HCT116 (cell line): ENCODE results near the gene CCDC182.

ENCODE experiments used
- EZH2 ChIP-seq: fragments of 200-600 bp; sonication (generic); IDR thresholded peaks from 2 replicates; pipeline ENCODE4 v1.6.1; 2017; ENCODE audit warnings: antibody characterized with exemption, mixed run types
- JUND ChIP-seq: IDR thresholded peaks from 2 replicates; pipeline ENCODE4 v1.6.1; 2012
- POLR2A ChIP-seq: IDR thresholded peaks from 2 replicates; pipeline ENCODE4 v1.7.0; 2011; ENCODE audit warnings: borderline replicate concordance; ENCODE audit not compliant: insufficient read depth, insufficient read length; ENCODE audit errors: extremely low read depth
- POLR2AphosphoS5 ChIP-seq: IDR thresholded peaks from 2 replicates; pipeline ENCODE4 v1.6.1; 2011; ENCODE audit warnings: mild to moderate bottlenecking, low read depth, low read length, moderate library complexity
- RAD21 ChIP-seq: IDR thresholded peaks from 2 replicates; pipeline ENCODE4 v1.6.1; 2012; ENCODE audit warnings: low read depth, mild to moderate bottlenecking
- SIN3A ChIP-seq: IDR thresholded peaks from 2 replicates; pipeline ENCODE4 v1.6.1; 2012; ENCODE audit warnings: low read depth
- SP1 ChIP-seq: IDR thresholded peaks from 2 replicates; pipeline ENCODE4 v1.6.1; 2012; ENCODE audit warnings: low read depth
- TF ChIP-seq, protein P1 (sequence below), 3 experiments: fragments of 200-600 bp in 1 of 3; sonication (generic) in 1 of 3; IDR thresholded peaks in 2 of 3; conservative IDR thresholded peaks in 1 of 3; 2 replicates each; pipeline ENCODE4 v1.5.1; 2012 to 2017; ENCODE audit warnings: low read depth in 2 of 3, low read length in 2 of 3, antibody characterized with exemption in 1 of 3, borderline replicate concordance in 1 of 3, control low read depth in 1 of 3, mild to moderate bottlenecking in 1 of 3, mixed read lengths in 1 of 3, mixed run types in 1 of 3, moderate library complexity in 1 of 3; ENCODE audit not compliant: insufficient read depth in 1 of 3
- TF ChIP-seq, protein P2 (sequence below): IDR thresholded peaks from 2 replicates; pipeline ENCODE4 v1.6.1; 2012; ENCODE audit warnings: low read depth

DNA sequence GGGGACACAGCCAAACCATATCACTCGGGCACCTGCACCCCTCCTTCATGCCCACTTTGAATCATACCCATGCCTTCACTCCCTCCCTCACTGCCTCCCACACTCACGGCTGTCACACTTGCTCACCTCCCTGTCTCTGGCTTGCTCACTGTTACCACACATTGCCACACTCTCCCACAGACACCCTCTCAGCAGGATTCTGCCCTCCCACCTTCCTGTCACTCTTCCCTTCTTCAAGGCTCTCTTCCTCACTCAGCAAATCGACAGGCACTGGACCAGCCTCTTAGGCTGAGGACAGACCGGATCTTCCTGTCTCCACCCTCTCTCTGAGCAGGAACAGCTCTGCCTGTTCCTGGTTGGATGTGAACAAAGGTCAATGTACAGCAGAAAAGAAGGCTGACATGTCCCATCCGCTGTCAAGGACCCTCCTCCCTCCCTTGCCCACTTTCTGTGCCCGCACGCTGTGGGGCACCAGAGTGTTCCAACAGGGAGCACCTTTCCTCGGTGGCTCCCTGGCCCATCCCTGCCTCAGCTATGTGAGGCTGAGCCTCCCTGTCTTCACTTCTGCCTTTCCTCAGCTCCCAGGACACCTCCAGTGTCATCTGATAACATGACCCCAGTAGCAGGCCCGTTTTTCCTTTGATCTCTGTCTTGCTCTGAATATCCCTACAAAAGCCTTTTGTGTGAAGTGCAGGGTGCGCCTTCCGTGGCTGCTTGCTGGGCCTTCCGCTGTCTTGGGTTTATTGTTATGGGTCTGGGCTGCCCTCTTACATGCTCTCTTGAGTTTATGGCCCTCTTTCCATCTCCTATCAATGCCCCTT lies 47.0 kb downstream of the CCDC182 start:
- TF ChIP-seq, protein P1, sequence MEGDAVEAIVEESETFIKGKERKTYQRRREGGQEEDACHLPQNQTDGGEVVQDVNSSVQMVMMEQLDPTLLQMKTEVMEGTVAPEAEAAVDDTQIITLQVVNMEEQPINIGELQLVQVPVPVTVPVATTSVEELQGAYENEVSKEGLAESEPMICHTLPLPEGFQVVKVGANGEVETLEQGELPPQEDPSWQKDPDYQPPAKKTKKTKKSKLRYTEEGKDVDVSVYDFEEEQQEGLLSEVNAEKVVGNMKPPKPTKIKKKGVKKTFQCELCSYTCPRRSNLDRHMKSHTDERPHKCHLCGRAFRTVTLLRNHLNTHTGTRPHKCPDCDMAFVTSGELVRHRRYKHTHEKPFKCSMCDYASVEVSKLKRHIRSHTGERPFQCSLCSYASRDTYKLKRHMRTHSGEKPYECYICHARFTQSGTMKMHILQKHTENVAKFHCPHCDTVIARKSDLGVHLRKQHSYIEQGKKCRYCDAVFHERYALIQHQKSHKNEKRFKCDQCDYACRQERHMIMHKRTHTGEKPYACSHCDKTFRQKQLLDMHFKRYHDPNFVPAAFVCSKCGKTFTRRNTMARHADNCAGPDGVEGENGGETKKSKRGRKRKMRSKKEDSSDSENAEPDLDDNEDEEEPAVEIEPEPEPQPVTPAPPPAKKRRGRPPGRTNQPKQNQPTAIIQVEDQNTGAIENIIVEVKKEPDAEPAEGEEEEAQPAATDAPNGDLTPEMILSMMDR (IDR thresholded peaks at IDR 0.05 in 2 of 3, conservative IDR thresholded peaks at IDR 0.05 in 1 of 3; ENCODE audit: borderline replicate concordance in 1 of 3, insufficient read depth in 1 of 3, low read depth in 2 of 3, low read length in 2 of 3), result no peak
- TF ChIP-seq POLR2A (no peak), EZH2 (no peak), SIN3A (no peak), JUND (no peak), RAD21 (no peak), POLR2AphosphoS5 (no peak), SP1 (no peak)
- TF ChIP-seq, protein P2, sequence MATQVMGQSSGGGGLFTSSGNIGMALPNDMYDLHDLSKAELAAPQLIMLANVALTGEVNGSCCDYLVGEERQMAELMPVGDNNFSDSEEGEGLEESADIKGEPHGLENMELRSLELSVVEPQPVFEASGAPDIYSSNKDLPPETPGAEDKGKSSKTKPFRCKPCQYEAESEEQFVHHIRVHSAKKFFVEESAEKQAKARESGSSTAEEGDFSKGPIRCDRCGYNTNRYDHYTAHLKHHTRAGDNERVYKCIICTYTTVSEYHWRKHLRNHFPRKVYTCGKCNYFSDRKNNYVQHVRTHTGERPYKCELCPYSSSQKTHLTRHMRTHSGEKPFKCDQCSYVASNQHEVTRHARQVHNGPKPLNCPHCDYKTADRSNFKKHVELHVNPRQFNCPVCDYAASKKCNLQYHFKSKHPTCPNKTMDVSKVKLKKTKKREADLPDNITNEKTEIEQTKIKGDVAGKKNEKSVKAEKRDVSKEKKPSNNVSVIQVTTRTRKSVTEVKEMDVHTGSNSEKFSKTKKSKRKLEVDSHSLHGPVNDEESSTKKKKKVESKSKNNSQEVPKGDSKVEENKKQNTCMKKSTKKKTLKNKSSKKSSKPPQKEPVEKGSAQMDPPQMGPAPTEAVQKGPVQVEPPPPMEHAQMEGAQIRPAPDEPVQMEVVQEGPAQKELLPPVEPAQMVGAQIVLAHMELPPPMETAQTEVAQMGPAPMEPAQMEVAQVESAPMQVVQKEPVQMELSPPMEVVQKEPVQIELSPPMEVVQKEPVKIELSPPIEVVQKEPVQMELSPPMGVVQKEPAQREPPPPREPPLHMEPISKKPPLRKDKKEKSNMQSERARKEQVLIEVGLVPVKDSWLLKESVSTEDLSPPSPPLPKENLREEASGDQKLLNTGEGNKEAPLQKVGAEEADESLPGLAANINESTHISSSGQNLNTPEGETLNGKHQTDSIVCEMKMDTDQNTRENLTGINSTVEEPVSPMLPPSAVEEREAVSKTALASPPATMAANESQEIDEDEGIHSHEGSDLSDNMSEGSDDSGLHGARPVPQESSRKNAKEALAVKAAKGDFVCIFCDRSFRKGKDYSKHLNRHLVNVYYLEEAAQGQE, result no peak
